Panc1 (cell line): ENCODE measurements around the gene AACS. TPM values are rescaled to one million over a fixed set of nuclear protein-coding genes. Genes with fewer than 3 reads are reported as not detected.

ENCODE experiments used
- ATAC-seq: fragments of 200-7000 bp; cut with Tn5 transposase; 2 replicates; pipeline ENCODE4 v1.9.1; 2020; ENCODE audit warnings: mild to moderate bottlenecking, moderate library complexity
- BruUV-seq: library from RNA; stranded (reverse); fragments of 400-500 nt; replicated peaks from 2 replicates; lab custom pipeline; 2021; lab: Mats Ljungman, UMichigan
- CTCF ChIA-PET: fragments of 300-600 bp; sonication (Branson Sonifier 250); formaldehyde crosslinking; loops from one replicate; lab custom pipeline; 2022; ENCODE audit warnings: antibody characterized with exemption; lab: Charles Lee
- POLR2A ChIA-PET: fragments of 300-600 bp; sonication (Branson Sonifier 250); formaldehyde crosslinking; loops from one replicate; lab custom pipeline; 2022; ENCODE audit warnings: antibody characterized with exemption; lab: Charles Lee
- DNase-seq: peaks from one replicate; pipeline ENCODE4 v3.0.0-alpha.2; 2010; ENCODE audit warnings: low read depth, low spot score
- H3K27ac ChIP-seq: 2 replicates; pipeline ENCODE4 v1.5.1; 2011; ENCODE audit warnings: mild to moderate bottlenecking, low read length, inconsistent platforms
- H3K27me3 ChIP-seq: fragments of 200-500 bp; sonication (Bioruptor generic); 2 replicates; pipeline ENCODE4 v1.6.0; 2014; ENCODE audit warnings: low read length, inconsistent platforms; ENCODE audit not compliant: control insufficient read depth, insufficient read depth
- H3K36me3 ChIP-seq: fragments of 200-500 bp; sonication (Bioruptor generic); 2 replicates; pipeline ENCODE4 v1.5.1; 2014; ENCODE audit warnings: inconsistent platforms, mild to moderate bottlenecking, low read length, moderate library complexity; ENCODE audit not compliant: control insufficient read depth, insufficient read depth
- H3K4me1 ChIP-seq: 2 replicates; pipeline ENCODE4 v1.5.1; 2011; ENCODE audit warnings: inconsistent platforms, mild to moderate bottlenecking, low read length, moderate library complexity; ENCODE audit not compliant: control insufficient read depth, insufficient read depth
- H3K4me3 ChIP-seq, 2 experiments: 2 replicates each; pipeline ENCODE4 v1.5.1; 2011 to 2012; ENCODE audit warnings: low read depth in 2 of 2, low read length in 2 of 2, mild to moderate bottlenecking in 2 of 2, inconsistent platforms in 1 of 2, moderate library complexity in 1 of 2
- H3K9me3 ChIP-seq: fragments of 200-500 bp; sonication (Bioruptor generic); 2 replicates; pipeline ENCODE4 v1.5.1; 2014; ENCODE audit warnings: low read depth, mild to moderate bottlenecking, inconsistent platforms, low read length, moderate library complexity; ENCODE audit not compliant: control insufficient read depth, insufficient read depth
- CTCF ChIP-seq: fragments of 450-650 bp; IDR thresholded peaks from 2 replicates; pipeline ENCODE4 v1.5.1; 2017; ENCODE audit warnings: mild to moderate bottlenecking
- POLR2AphosphoS5 ChIP-seq: IDR thresholded peaks from 2 replicates; pipeline ENCODE4 v1.6.1; 2012; ENCODE audit warnings: mild to moderate bottlenecking, low read depth, low read length, moderate library complexity
- REST ChIP-seq, 2 experiments: IDR thresholded peaks; 2 replicates each; pipeline ENCODE4 v1.6.1; 2011 to 2012; ENCODE audit warnings: low read depth in 2 of 2, control low read depth in 1 of 2, low read length in 1 of 2, mild to moderate bottlenecking in 1 of 2, moderate library complexity in 1 of 2; ENCODE audit not compliant: insufficient read depth in 1 of 2
- SIN3A ChIP-seq: IDR thresholded peaks from 2 replicates; pipeline ENCODE4 v1.6.1; 2012; ENCODE audit warnings: low read depth, mild to moderate bottlenecking, low read length, moderate library complexity, borderline replicate concordance; ENCODE audit not compliant: insufficient read depth
- TCF7L2 ChIP-seq: IDR thresholded peaks from 2 replicates; pipeline ENCODE4 v1.6.1; 2011; ENCODE audit warnings: mild to moderate bottlenecking, low read depth, low read length, inconsistent platforms
- in situ Hi-C: cut with HindIII; loops from 2 replicates; pipeline ENCODE4 v1.10.0; 2016; ENCODE audit warnings: low sequenced_read_pairs, low pct_unique_long_range_greater_than_20kb
- intact Hi-C: fragments of 100-400 bp; cut with micrococcal nuclease; formaldehyde crosslinking; loops from one replicate; pipeline ENCODE4 v1.10.0; 2022; ENCODE audit not compliant: unreplicated experiment
- total RNA-seq: library from RNA; stranded (reverse); gene quantifications from one replicate; pipeline ENCODE4 v1.2.1, GENCODE V29; 2021; ENCODE audit not compliant: unreplicated experiment

AACS gene
- total RNA-seq, 1 experiment from 2014 or later: 34.7 TPM

GRCh38 chr12:125064492-125064891, 743 bp upstream of the AACS start:
- POLR2A ChIA-PET: interaction anchor here (0.6 kb wide), 1 partner anchor 159 kb away, joined by 3 read pairs; no protein-coding TSS in a partner anchor
- H3K27ac ChIP-seq: peak overlapping the region; percentile 81; the same call in 1 of the 2 replicates
- CTCF ChIA-PET: interaction anchor here (1.0 kb wide), 1 partner anchor 71 kb away, joined by 3 read pairs; the partner anchor contains the start of gene BRI3BP
- H3K4me1 ChIP-seq: 0 out of 2 replicates have a peak, but pooled peaks cover 3% of the 10 kb centered on the region
- intact Hi-C loops: no loop called here
- BruUV-seq: no TSS peak
- no peaks in the 10 kb centered on the region for H3K9me3 ChIP-seq
- H3K36me3 ChIP-seq: no peaks in the 10 kb centered on the region
- no peak for TF ChIP-seq POLR2AphosphoS5
- TF ChIP-seq TCF7L2: no peak
- no peak for TF ChIP-seq REST (IDR thresholded peaks at IDR 0.05; ENCODE audit: insufficient read depth in 1 of 2, low read depth in 2 of 2, low read length in 1 of 2)
- no peak for TF ChIP-seq CTCF
- TF ChIP-seq SIN3A: no peak
- ATAC-seq: no peak
- no peak for DNase-seq
- in situ Hi-C loops: no loop called here
- peak overlapping the region; percentile 82 to 87 for H3K4me3 ChIP-seq
- no peaks in the 10 kb centered on the region for H3K27me3 ChIP-seq

GRCh38 chr12:125065919-125066570, 810 bp downstream of the AACS start:
- in situ Hi-C loops: no loop called here
- Histone ChIP-seq H3K27ac (peak overlapping the region; percentile 64), H3K4me3 (peak overlapping the region; percentile 82 to 87), H3K9me3 (no peaks in the 10 kb centered on the region), H3K4me1 (0 out of 2 replicates have a peak, but pooled peaks cover 3% of the 10 kb centered on the region), H3K27me3 (no peaks in the 10 kb centered on the region), H3K36me3 (no peaks in the 10 kb centered on the region)
- no peak for DNase-seq
- CTCF ChIA-PET: no interaction called here
- intact Hi-C loops: no loop called here
- no peak for ATAC-seq
- no TSS peak for BruUV-seq
- POLR2A ChIA-PET: no interaction called here
- no peak for TF ChIP-seq TCF7L2
- no peak for TF ChIP-seq POLR2AphosphoS5
- TF ChIP-seq REST (IDR thresholded peaks at IDR 0.05; ENCODE audit: insufficient read depth in 1 of 2, low read depth in 2 of 2, low read length in 1 of 2): no peak
- no peak for TF ChIP-seq SIN3A
- TF ChIP-seq CTCF: no peak
